Uterus (tissue), 4 donors: ENCODE data around the gene ADAMTS3. TPM values are rescaled to one million over a fixed set of nuclear protein-coding genes. Genes with fewer than 3 reads are reported as not detected.

Source experiments
- DNase-seq, 2 donors: peaks; one replicate each; pipeline ENCODE4 v3.0.0-alpha.2; 2019 to 2020
- H3K27ac ChIP-seq, 2 donors: fragments of 200-600 bp; sonication (generic); 1 replicate in 1 of 2; 2 replicates in 1 of 2; pipeline ENCODE4 v1.5.1; 2016 to 2018
- H3K27me3 ChIP-seq, 2 donors: fragments of 200-600 bp; sonication (generic); one replicate each; pipeline ENCODE4 v1.5.1; 2018 to 2019; ENCODE audit warnings: control low read depth in 1 of 2
- H3K36me3 ChIP-seq, 2 donors: fragments of 200-600 bp; sonication (generic); one replicate each; pipeline ENCODE4 v1.5.1; 2019; ENCODE audit warnings: control low read depth in 1 of 2
- H3K4me1 ChIP-seq, 2 donors: fragments of 200-600 bp; sonication (generic); one replicate each; pipeline ENCODE4 v1.5.1; 2018 to 2019; ENCODE audit warnings: control low read depth in 1 of 2
- H3K4me3 ChIP-seq, 2 donors: fragments of 200-600 bp; sonication (generic); 1 replicate in 1 of 2; 2 replicates in 1 of 2; pipeline ENCODE4 v1.5.1; 2018 to 2019; ENCODE audit warnings: mild to moderate bottlenecking in 1 of 2
- H3K9me3 ChIP-seq, 2 donors: fragments of 200-600 bp; sonication (generic); one replicate each; pipeline ENCODE4 v1.5.1; 2019; ENCODE audit warnings: control low read depth in 1 of 2
- POLR2A ChIP-seq, 2 donors: fragments of 450-650 bp; IDR thresholded peaks; one replicate each; pipeline ENCODE4 v1.6.1; 2016; ENCODE audit warnings: antibody characterized with exemption in 2 of 2, mild to moderate bottlenecking in 1 of 2, moderate library complexity in 1 of 2
- intact Hi-C: fragments of 100-400 bp; cut with DNase I; formaldehyde crosslinking; loops from one replicate; pipeline ENCODE4 v1.15.1; 2023; ENCODE audit warnings: low total_unique reads
- total RNA-seq, 4 donors: library from RNA; depleted of rRNA in 3 of 4; stranded (reverse); fragments of >200 nt in 3 of 4; gene quantifications; one replicate each; pipeline versions ENCODE4 v1.1.0 to v1.2.4, GENCODE V29; 2014 to 2023
- TF ChIP-seq, protein P1 (sequence below), 4 experiments: fragments of 200-600 bp in 2 of 4; fragments of 450-650 bp in 2 of 4; sonication (generic) in 2 of 4; IDR thresholded peaks; one replicate each; pipeline ENCODE4 v1.5.1; 2016 to 2019; ENCODE audit warnings: antibody characterized with exemption in 4 of 4, mild to moderate bottlenecking in 2 of 4, moderate library complexity in 1 of 4
- donor health status: DM: yes; HTN: yes; CAD: no.

ADAMTS3 gene
- total RNA-seq, 4 donors from 2014 or later: 4.2 to 25.7 (median 11.8) TPM

- no peaks in the 10 kb centered on the region for H3K9me3 ChIP-seq
Measured at GRCh38 chr4:72566464-72566972, 2.5 kb downstream of the ADAMTS3 start.

DNA sequence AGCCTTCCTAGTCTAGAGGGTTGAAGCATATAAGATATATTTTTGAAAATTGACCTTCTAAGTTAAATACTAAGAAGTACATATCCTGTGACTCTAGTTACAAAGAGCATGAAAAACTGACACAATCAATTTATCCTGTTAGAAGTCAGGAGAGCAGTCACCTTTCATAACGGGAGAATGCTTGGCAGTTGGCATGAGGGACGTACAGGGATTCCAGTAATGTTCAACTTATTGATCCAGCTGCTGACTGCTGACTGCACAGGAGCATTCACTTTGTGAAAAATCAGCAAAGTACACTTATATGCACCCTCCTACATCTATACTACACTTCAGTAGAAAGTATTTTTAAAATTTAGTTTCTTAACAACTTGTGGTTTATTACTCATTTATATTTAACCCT lies 4.2 kb downstream of the ADAMTS3 start:
- TF ChIP-seq, protein P1, sequence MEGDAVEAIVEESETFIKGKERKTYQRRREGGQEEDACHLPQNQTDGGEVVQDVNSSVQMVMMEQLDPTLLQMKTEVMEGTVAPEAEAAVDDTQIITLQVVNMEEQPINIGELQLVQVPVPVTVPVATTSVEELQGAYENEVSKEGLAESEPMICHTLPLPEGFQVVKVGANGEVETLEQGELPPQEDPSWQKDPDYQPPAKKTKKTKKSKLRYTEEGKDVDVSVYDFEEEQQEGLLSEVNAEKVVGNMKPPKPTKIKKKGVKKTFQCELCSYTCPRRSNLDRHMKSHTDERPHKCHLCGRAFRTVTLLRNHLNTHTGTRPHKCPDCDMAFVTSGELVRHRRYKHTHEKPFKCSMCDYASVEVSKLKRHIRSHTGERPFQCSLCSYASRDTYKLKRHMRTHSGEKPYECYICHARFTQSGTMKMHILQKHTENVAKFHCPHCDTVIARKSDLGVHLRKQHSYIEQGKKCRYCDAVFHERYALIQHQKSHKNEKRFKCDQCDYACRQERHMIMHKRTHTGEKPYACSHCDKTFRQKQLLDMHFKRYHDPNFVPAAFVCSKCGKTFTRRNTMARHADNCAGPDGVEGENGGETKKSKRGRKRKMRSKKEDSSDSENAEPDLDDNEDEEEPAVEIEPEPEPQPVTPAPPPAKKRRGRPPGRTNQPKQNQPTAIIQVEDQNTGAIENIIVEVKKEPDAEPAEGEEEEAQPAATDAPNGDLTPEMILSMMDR (IDR thresholded peaks at IDR 0.05): no peak
- TF ChIP-seq POLR2A (IDR thresholded peaks at IDR 0.05): no peak
- no peak for DNase-seq
- no peak overlapping the region for H3K27ac ChIP-seq
- H3K36me3 ChIP-seq: no peaks in the 10 kb centered on the region
- intact Hi-C loops: no loop called here
- H3K9me3 ChIP-seq: no peaks in the 10 kb centered on the region
- H3K27me3 ChIP-seq: no peaks in the 10 kb centered on the region
- peaks cover 0 to 5% of the 10 kb centered on the region in 2 donors for H3K4me1 ChIP-seq
- H3K4me3 ChIP-seq: no peak overlapping the region

More at GRCh38 chr4:72566464-72566972, 2.5 kb downstream of the ADAMTS3 start:
- intact Hi-C loops: no loop called here
- TF ChIP-seq POLR2A (IDR thresholded peaks at IDR 0.05): no peak
- TF ChIP-seq, protein P1 (IDR thresholded peaks at IDR 0.05): no peak
- H3K4me3 ChIP-seq: no peak overlapping the region
- peaks cover 0 to 5% of the 10 kb centered on the region in 2 donors for H3K4me1 ChIP-seq
- no peak for DNase-seq
- peak overlapping the region; percentile 85 to 97 for H3K27ac ChIP-seq
- no peaks in the 10 kb centered on the region for H3K27me3 ChIP-seq
- H3K36me3 ChIP-seq: no peaks in the 10 kb centered on the region

DNA sequence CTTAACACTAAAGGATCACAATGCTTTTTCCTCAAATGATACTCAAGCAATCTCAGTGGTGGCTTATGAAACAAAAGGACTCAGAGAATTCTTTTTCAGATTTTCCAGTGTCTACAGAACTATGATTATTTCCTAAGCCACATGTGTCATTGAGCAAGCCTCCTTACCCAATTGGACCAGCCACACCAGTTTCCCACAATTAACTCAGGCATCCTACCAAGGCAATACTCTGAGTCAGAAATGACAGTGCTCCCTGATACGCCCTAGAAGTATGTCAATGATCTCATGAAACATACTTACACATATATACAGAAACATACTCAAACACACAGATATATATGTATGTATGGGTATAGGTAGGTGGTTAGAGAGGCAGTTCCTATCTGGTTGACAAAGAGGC lies 4.8 kb downstream of the ADAMTS3 start:
- H3K4me1 ChIP-seq: peaks cover 0 to 5% of the 10 kb centered on the region in 2 donors
- no peak overlapping the region for H3K4me3 ChIP-seq
- no peaks in the 10 kb centered on the region for H3K27me3 ChIP-seq
- H3K27ac ChIP-seq: no peak overlapping the region
- H3K9me3 ChIP-seq: no peaks in the 10 kb centered on the region
- DNase-seq: no peak
- intact Hi-C loops: no loop called here
- TF ChIP-seq, protein P1 (IDR thresholded peaks at IDR 0.05): no peak
- TF ChIP-seq POLR2A (IDR thresholded peaks at IDR 0.05): no peak
- no peaks in the 10 kb centered on the region for H3K36me3 ChIP-seq

DNA sequence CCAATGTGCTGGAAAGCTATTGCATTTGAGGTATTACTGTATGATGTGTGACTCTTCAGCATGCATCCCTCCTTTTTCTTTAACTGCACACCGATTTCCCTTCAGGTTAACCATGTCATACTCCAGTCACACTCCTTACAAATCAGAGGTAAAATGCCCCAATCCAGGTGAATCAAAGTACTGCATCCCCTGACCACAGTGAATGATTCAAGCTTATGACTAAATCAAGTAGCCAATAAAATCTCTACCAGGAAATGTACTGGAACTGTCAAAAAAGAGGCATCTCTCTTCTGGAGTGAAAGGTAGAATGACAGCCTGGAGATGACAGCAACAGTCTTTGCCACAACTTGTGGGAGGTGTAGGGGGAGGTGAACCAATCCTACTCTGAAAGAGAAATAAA lies 10.4 kb downstream of the ADAMTS3 start:
- intact Hi-C loops: no loop called here
- H3K4me3 ChIP-seq: no peak overlapping the region
- H3K27me3 ChIP-seq: no peaks in the 10 kb centered on the region
- no peaks in the 10 kb centered on the region for H3K36me3 ChIP-seq
- no peak overlapping the region for H3K27ac ChIP-seq
- H3K4me1 ChIP-seq: no peaks in the 10 kb centered on the region
- TF ChIP-seq POLR2A (IDR thresholded peaks at IDR 0.05): no peak
- TF ChIP-seq, protein P1 (IDR thresholded peaks at IDR 0.05): no peak
- no peak for DNase-seq
- H3K9me3 ChIP-seq: no peaks in the 10 kb centered on the region

DNA sequence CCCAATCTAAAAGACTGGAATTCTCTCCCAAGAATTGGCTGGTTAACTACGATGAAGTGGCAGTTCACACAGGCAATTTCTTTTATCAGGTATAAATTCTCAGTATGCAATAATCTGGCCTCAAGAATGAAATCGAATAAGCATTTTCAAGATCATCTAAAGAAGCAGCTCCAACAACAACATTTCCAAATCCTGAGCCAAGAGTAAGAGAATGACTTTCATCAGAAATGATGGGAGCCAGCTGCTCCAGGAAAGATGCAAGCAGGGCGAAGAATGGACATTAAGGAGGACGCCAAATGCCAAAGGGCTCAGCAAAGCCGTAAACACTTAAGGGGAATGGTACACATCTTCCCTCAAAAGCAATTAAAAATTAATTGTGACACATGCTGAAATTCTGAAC lies 12.0 kb downstream of the ADAMTS3 start:
- no peaks in the 10 kb centered on the region for H3K4me1 ChIP-seq
- intact Hi-C loops: no loop called here
- H3K27me3 ChIP-seq: no peaks in the 10 kb centered on the region
- H3K9me3 ChIP-seq: no peaks in the 10 kb centered on the region
- no peaks in the 10 kb centered on the region for H3K36me3 ChIP-seq
- DNase-seq: no peak
- H3K27ac ChIP-seq: no peak overlapping the region
- no peak overlapping the region for H3K4me3 ChIP-seq
- TF ChIP-seq, protein P1 (IDR thresholded peaks at IDR 0.05): no peak
- TF ChIP-seq POLR2A (IDR thresholded peaks at IDR 0.05): no peak
